IPS-18a (cell line): ENCODE results near the gene OR1K1.

Experiments used
- H3K27ac ChIP-seq: one replicate; pipeline ENCODE4 v1.5.1; 2013; ENCODE audit warnings: low read length
- H3K27me3 ChIP-seq: one replicate; pipeline ENCODE4 v1.6.1; 2013; ENCODE audit warnings: mild to moderate bottlenecking, low read length; ENCODE audit not compliant: control insufficient read depth, insufficient read depth
- H3K36me3 ChIP-seq: one replicate; pipeline ENCODE4 v1.6.1; 2013; ENCODE audit warnings: low read depth, low read length; ENCODE audit not compliant: control insufficient read depth
- H3K4me1 ChIP-seq: one replicate; pipeline ENCODE4 v1.6.1; 2013; ENCODE audit warnings: low read depth, low read length; ENCODE audit not compliant: control insufficient read depth
- H3K4me3 ChIP-seq: one replicate; pipeline ENCODE4 v1.5.1; 2013; ENCODE audit warnings: low read length
- H3K9ac ChIP-seq: one replicate; pipeline ENCODE4 v1.6.1; 2013; ENCODE audit warnings: mild to moderate bottlenecking, low read length, moderate library complexity
- H3K9me3 ChIP-seq: one replicate; pipeline ENCODE4 v1.6.1; 2013; ENCODE audit warnings: low read depth, low read length; ENCODE audit not compliant: control insufficient read depth

Gene OR1K1

DNA sequence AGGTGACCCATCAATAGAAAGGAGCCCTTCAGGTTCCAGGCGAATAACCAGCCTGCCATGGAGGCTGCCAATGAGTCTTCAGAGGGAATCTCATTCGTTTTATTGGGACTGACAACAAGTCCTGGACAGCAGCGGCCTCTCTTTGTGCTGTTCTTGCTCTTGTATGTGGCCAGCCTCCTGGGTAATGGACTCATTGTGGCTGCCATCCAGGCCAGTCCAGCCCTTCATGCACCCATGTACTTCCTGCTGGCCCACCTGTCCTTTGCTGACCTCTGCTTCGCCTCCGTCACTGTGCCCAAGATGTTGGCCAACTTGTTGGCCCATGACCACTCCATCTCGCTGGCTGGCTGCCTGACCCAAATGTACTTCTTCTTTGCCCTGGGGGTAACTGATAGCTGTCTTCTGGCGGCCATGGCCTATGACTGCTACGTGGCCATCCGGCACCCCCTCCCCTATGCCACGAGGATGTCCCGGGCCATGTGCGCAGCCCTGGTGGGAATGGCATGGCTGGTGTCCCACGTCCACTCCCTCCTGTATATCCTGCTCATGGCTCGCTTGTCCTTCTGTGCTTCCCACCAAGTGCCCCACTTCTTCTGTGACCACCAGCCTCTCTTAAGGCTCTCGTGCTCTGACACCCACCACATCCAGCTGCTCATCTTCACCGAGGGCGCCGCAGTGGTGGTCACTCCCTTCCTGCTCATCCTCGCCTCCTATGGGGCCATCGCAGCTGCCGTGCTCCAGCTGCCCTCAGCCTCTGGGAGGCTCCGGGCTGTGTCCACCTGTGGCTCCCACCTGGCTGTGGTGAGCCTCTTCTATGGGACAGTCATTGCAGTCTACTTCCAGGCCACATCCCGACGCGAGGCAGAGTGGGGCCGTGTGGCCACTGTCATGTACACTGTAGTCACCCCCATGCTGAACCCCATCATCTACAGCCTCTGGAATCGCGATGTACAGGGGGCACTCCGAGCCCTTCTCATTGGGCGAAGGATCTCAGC lies at the start of gene OR1K1:
Gene OR1K1, plus strand, starts transcription at position 58 of the 995 bp plus-strand sequence. Its CDS starts 0 bp downstream, at position 58.
- no peak within 1 kb of the TSS for H3K9ac ChIP-seq
- peaks cover 22% of the 10 kb centered on the region for H3K9me3 ChIP-seq
- no peaks in the 10 kb centered on the region for H3K27me3 ChIP-seq
- no peaks in the 10 kb centered on the region for H3K4me1 ChIP-seq
- H3K27ac ChIP-seq, result no peak within 1 kb of the TSS
- H3K4me3 ChIP-seq, result no peak within 1 kb of the TSS
- no peaks in the 10 kb centered on the region for H3K36me3 ChIP-seq

DNA sequence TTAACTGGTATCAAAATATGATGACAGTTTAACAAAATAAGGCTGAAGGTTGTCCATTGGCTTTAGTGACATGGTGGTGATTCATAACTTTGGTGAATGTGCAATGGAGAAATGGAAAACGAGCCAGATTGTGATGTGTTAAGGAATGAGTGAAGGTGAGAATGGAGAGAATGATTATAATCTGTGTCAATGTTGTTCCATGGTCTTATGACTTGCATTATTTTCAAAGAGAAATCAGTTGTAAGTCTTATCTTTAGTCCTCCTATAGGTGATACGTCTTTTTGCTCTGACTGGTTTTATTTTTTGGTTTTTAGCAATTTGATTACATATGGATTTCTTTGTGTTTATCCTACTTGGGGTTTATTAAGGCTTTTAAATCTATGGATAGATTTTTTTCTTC lies 45.1 kb upstream of the OR1K1 start:
- no peaks in the 10 kb centered on the region for H3K36me3 ChIP-seq
- peaks cover 32% of the 10 kb centered on the region for H3K9me3 ChIP-seq
- H3K27me3 ChIP-seq, result no peaks in the 10 kb centered on the region
- H3K4me3 ChIP-seq, result no peak overlapping the region
- H3K9ac ChIP-seq, result no peak overlapping the region
- H3K4me1 ChIP-seq, result no peaks in the 10 kb centered on the region
- H3K27ac ChIP-seq, result no peak overlapping the region

GRCh38 chr9:122767817-122768216 lies 32.1 kb upstream of the OR1K1 start:
- no peak overlapping the region for H3K9ac ChIP-seq
- H3K4me3 ChIP-seq, result no peak overlapping the region
- H3K27ac ChIP-seq, result no peak overlapping the region
- H3K36me3 ChIP-seq, result no peaks in the 10 kb centered on the region
- H3K27me3 ChIP-seq, result no peaks in the 10 kb centered on the region
- no peaks in the 10 kb centered on the region for H3K4me1 ChIP-seq
- H3K9me3 ChIP-seq, result peaks cover 30% of the 10 kb centered on the region

DNA sequence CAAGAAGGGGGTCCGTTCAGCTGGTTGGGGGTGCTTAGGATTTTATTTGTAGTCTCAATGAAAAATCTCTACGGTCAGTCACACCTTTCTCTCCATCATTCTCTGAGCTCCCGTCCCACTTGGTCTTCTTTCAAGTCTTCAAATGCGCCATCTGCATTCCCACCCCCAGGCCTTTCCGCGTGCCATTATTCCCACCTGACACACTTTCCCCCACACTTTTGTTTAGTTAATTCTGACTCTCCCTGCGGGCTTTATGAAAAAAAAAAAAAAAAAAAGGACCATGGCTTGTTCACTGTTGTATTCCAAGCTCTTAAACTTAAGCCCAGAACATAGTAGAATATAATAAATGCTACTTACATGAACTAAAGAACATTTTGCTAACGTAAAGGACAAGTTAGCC lies 22.9 kb upstream of the OR1K1 start:
- Histone ChIP-seq H3K27ac (no peak overlapping the region), H3K9ac (no peak overlapping the region), H3K4me1 (no peaks in the 10 kb centered on the region), H3K36me3 (no peaks in the 10 kb centered on the region), H3K27me3 (no peaks in the 10 kb centered on the region), H3K9me3 (peaks cover 34% of the 10 kb centered on the region), H3K4me3 (no peak overlapping the region)

GRCh38 chr9:122777935-122778627 lies 21.8 kb upstream of the OR1K1 start:
- no peak overlapping the region for H3K4me3 ChIP-seq
- H3K4me1 ChIP-seq, result no peaks in the 10 kb centered on the region
- H3K27me3 ChIP-seq, result no peaks in the 10 kb centered on the region
- H3K9ac ChIP-seq, result no peak overlapping the region
- H3K27ac ChIP-seq, result no peak overlapping the region
- peaks cover 29% of the 10 kb centered on the region for H3K9me3 ChIP-seq
- no peaks in the 10 kb centered on the region for H3K36me3 ChIP-seq

DNA sequence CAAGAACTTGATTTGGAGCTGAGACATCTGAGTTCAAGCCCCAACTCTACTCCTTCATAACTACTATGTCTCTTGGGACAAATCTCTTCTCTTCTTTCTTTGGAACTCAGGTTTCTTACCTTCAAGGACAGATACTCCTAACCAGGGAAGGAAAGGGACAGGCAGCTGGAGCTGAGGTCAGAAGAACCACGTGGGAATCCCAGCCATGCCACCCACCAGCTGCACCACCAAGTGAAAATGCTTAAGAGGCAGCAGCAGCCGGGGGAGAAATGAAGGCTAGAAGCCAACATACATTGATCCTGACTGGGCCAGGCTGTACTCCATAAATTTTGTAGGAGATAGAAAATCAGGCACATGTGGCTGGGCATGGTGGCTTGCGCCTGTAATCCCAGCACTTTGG lies 20.7 kb upstream of the OR1K1 start:
- Histone ChIP-seq H3K4me3 (no peak overlapping the region), H3K9ac (no peak overlapping the region), H3K9me3 (peaks cover 24% of the 10 kb centered on the region), H3K36me3 (no peaks in the 10 kb centered on the region), H3K4me1 (no peaks in the 10 kb centered on the region), H3K27ac (no peak overlapping the region), H3K27me3 (no peaks in the 10 kb centered on the region)

GRCh38 chr9:122780026-122780425 lies 19.9 kb upstream of the OR1K1 start:
- Histone ChIP-seq H3K4me3 (no peak overlapping the region), H3K9ac (no peak overlapping the region), H3K9me3 (peaks cover 24% of the 10 kb centered on the region), H3K27me3 (no peaks in the 10 kb centered on the region), H3K4me1 (no peaks in the 10 kb centered on the region), H3K27ac (no peak overlapping the region), H3K36me3 (no peaks in the 10 kb centered on the region)

DNA sequence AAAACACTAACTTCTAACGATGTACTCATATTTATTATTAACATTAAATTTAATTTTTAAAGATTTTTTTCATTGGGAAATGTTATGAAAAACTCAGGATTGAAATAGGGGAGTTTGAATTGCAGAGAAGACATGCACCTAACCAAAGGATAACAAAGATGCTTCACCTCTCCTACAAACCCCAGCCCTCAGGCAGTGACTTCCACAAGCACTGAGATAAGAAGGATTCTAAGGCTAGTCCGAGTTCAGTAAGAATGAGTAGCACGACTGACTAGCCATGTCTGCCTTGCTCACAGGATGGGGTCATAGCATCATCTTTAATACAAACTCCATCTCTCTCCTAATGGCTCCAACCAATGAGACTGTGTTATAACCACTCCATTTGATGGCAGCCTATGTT lies 18.3 kb upstream of the OR1K1 start:
- Histone ChIP-seq H3K9me3 (peaks cover 26% of the 10 kb centered on the region), H3K4me1 (no peaks in the 10 kb centered on the region), H3K36me3 (no peaks in the 10 kb centered on the region), H3K27me3 (no peaks in the 10 kb centered on the region), H3K4me3 (no peak overlapping the region), H3K9ac (no peak overlapping the region), H3K27ac (no peak overlapping the region)

- Histone ChIP-seq H3K9ac (no peak overlapping the region), H3K4me3 (no peak overlapping the region), H3K36me3 (no peaks in the 10 kb centered on the region), H3K27me3 (no peaks in the 10 kb centered on the region), H3K27ac (no peak overlapping the region), H3K9me3 (peaks cover 33% of the 10 kb centered on the region), H3K4me1 (no peaks in the 10 kb centered on the region)
These were observed 14.7 kb upstream of the OR1K1 start for GRCh38 chr9:122785269-122785668.

GRCh38 chr9:122786338-122786737 lies 13.6 kb upstream of the OR1K1 start:
- Histone ChIP-seq H3K36me3 (no peaks in the 10 kb centered on the region), H3K9me3 (peaks cover 38% of the 10 kb centered on the region), H3K4me1 (no peaks in the 10 kb centered on the region), H3K27ac (no peak overlapping the region), H3K27me3 (no peaks in the 10 kb centered on the region), H3K9ac (no peak overlapping the region), H3K4me3 (no peak overlapping the region)

- Histone ChIP-seq H3K27ac (no peak within 1 kb of the TSS), H3K9ac (no peak within 1 kb of the TSS), H3K9me3 (peaks cover 39% of the 10 kb centered on the region), H3K27me3 (no peaks in the 10 kb centered on the region), H3K4me3 (no peak within 1 kb of the TSS), H3K4me1 (no peaks in the 10 kb centered on the region), H3K36me3 (no peaks in the 10 kb centered on the region)
These were observed 11.1 kb upstream of the OR1K1 start, which contains the start of gene OR5C1 for GRCh38 chr9:122788831-122789230. OR5C1 (plus strand) TSS chr9:122788933; CDS start chr9:122788933, 0 bp downstream.
